Cardiac fibroblast (primary cell): ENCODE data around the gene DYNC1I1.

ENCODE experiments used
- DNase-seq, 2 donors: peaks; one replicate each; pipeline versions ENCODE4 v3.0.0 to v3.0.0-alpha.2; 2010; ENCODE audit warnings: low read depth in 2 of 2
- H3K4me3 ChIP-seq, 2 donors: replicated peaks in 1 of 2; 1 replicate in 1 of 2; 2 replicates in 1 of 2; pipeline ENCODE4 v1.5.1; 2011; ENCODE audit warnings: low read depth in 2 of 2, low read length in 2 of 2, mild to moderate bottlenecking in 2 of 2, moderate library complexity in 1 of 2
- TF ChIP-seq, protein P1 (sequence below): IDR thresholded peaks from one replicate; pipeline ENCODE4 v1.5.1; 2011; ENCODE audit warnings: low read depth, mild to moderate bottlenecking, low read length, inconsistent platforms

The DYNC1I1 gene

DNA sequence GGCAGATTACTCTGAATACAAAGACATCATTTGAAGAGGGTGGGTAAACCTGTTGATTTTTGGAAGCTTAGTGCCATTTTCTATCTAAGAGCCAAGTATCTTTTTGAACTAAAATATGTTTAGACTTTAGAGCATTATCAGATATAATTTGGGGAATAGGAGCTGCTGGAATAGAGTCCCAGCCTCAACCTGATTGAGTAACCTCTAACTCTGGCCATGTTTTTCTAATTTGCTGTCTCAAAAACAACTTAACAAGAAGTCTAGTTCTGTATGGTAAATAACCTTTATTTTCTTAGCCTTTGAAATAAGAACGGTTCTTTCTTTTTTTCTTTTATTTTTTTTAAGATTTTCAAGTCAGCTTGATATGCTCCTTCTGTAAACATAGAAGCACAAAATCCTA, 224.5 kb downstream of the DYNC1I1 start:
- DNase-seq = no peak
- H3K4me3 ChIP-seq = no peak overlapping the region
- TF ChIP-seq, protein P1, sequence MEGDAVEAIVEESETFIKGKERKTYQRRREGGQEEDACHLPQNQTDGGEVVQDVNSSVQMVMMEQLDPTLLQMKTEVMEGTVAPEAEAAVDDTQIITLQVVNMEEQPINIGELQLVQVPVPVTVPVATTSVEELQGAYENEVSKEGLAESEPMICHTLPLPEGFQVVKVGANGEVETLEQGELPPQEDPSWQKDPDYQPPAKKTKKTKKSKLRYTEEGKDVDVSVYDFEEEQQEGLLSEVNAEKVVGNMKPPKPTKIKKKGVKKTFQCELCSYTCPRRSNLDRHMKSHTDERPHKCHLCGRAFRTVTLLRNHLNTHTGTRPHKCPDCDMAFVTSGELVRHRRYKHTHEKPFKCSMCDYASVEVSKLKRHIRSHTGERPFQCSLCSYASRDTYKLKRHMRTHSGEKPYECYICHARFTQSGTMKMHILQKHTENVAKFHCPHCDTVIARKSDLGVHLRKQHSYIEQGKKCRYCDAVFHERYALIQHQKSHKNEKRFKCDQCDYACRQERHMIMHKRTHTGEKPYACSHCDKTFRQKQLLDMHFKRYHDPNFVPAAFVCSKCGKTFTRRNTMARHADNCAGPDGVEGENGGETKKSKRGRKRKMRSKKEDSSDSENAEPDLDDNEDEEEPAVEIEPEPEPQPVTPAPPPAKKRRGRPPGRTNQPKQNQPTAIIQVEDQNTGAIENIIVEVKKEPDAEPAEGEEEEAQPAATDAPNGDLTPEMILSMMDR = no peak

DNA sequence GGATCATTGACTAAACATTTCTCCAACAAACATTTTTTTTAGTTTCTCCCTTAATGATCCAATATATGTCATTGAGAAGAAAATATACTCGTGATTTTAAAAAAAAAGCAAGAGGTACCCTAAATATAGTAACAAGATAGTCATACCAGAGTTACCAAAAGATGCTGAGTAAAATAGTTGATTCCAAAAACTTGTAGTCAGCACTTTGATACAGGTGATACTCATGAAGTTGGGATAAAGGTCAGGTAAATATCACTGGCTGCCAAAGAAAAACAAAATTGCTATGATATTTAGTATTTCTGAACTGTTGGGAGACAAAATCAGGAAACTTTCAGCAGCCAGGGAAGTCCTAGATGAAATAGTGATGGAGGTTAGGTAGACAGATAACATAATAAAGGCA, 225.3 kb downstream of the DYNC1I1 start:
- TF ChIP-seq, protein P1 = no peak
- H3K4me3 ChIP-seq = no peak overlapping the region
- DNase-seq = no peak

DNA sequence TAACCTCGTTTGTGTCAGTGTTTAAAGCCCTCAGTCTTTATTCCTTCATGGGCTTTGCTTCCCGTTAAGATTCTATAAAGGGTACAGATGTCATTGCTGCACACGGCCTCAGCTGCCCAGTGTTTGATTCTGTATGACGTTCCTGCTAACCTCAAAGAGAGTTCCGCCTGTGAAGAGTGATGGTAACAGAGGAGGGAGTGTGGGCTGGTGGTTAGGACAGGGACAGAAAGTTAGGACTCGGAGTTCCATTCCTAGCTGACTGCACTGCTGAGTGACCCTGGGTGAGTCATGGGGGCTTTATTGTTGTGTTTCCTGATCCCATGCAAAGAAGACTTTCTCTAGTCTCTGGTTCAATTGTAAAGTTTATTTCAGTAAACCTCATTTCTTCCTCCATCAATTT, 227.1 kb downstream of the DYNC1I1 start:
- TF ChIP-seq, protein P1 = no peak
- peak in 1 of 2 donors; percentile 43 for DNase-seq

DNA sequence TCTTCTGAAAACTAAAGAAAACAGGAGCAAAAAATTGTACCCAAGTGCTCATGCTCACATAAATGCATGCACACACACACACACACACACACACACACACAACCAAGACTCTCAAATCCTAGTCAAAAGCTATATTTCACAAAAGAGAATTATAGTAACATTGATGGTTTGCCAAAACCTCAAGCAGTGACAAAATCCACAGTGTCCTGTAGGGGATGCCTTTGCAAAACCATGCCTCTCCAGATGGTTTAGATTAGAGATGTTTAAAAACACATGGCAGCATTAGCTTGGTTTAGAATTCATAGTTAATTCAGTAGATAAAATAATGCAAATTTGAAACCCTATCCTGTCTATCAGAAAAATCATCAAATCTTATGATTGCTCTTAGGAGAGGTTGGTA, 232.2 kb downstream of the DYNC1I1 start:
- peak in 1 of 2 donors; percentile 17 for DNase-seq
- TF ChIP-seq, protein P1 = peak; percentile 14

More for the DNA sequence above, 227.1 kb downstream of the DYNC1I1 start:
- H3K4me3 ChIP-seq = no peak overlapping the region

DNA sequence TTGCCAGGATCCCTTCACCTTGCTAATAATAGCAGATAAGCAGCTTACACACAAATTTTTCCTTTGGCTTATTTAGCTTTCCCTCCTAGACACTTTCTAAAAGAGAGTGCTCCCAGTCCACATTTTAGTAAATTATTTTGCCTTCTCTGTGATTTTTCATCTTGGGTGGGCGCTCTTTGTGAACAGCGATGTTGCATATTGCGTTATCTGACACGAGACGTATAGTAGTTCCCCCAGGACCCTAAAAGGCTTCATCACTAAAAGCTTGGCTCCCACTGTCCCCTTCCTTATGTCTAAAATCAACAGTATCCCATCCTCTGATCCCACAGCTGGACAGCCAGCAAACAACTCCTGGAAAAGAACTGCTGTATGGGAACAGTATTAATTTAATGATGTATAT, 232.9 kb downstream of the DYNC1I1 start:
- no peak for DNase-seq
- H3K4me3 ChIP-seq = no peak overlapping the region
- TF ChIP-seq, protein P1 = no peak

More for the DNA sequence above, 232.2 kb downstream of the DYNC1I1 start:
- no peak overlapping the region for H3K4me3 ChIP-seq

DNA sequence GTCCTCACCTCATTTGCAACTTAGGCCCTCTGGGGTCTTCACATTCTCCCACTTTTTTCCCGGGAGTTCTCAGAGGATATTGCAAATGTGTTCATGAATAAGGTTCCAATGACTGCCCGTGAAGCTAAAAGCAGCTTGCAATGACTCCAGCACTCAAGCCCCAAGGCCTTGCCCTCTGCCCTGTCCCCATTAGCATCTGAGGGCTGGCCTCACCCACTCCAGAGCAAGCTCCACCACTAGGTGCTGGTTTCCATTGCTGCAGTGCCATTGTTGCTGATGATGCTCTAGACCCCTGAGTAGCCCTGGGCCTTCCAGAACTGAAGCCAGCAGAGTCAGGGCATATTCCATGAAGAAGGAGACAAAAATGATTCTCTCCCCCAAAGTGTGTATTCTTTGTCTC, 236.8 kb downstream of the DYNC1I1 start:
- H3K4me3 ChIP-seq = no peak overlapping the region
- no peak for DNase-seq
- TF ChIP-seq, protein P1 = no peak

DNA sequence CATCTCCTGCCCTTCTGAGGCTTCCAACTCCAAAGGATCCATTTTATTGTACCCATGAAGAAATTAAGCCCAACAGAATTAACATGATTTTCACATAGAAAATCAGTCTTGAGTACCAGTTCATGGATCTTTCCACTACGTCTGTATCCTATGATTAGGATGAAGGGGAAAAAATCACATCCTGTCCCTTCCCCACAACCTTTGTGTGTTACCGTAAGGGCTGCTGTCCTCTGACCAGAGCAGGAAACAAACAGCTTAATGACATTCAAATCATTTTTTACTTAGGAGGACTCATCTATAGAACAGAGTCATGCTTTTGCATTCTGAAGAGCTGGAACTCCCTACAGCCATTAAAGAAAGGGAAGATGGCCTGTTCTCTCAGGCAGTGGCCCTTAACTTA, 241.5 kb downstream of the DYNC1I1 start:
- DNase-seq = no peak
- TF ChIP-seq, protein P1 = no peak
- H3K4me3 ChIP-seq = no peak overlapping the region
